HG02973 (cell line): ENCODE data around the gene SPDYE2.
"Not testable (repeated sequence)": the region's sequence is repeated elsewhere in the genome, so short reads cannot be mapped to it uniquely, and the experiment has no call there.

Source experiments
- ATAC-seq: cut with Tn5 transposase; IDR thresholded peaks from one replicate; pipeline ENCODE4 v1.9.1; 2021; ENCODE audit warnings: moderate library complexity; ENCODE audit not compliant: unreplicated experiment

The SPDYE2 gene

DNA sequence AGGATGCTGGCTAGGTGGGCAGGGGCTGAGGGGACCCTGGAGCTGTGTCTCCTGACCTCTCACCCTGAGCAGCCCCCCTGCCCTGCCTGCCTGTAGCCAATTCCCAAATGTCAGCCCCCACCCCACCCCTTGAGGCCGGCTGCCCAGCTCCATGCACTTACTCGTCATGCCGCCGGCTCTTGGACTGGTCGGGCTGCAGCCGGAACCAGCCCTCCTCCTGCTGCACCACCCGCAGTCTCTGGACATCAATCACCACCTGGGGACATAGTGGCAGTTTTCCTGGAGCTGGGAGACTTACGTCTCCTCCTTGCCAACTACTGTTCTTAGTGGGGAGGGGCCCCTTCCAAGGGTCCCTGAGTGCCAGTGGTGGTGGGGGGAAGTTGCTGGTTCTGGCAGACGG, 48.7 kb downstream of the SPDYE2 start:
- not testable (repeated sequence) for ATAC-seq

DNA sequence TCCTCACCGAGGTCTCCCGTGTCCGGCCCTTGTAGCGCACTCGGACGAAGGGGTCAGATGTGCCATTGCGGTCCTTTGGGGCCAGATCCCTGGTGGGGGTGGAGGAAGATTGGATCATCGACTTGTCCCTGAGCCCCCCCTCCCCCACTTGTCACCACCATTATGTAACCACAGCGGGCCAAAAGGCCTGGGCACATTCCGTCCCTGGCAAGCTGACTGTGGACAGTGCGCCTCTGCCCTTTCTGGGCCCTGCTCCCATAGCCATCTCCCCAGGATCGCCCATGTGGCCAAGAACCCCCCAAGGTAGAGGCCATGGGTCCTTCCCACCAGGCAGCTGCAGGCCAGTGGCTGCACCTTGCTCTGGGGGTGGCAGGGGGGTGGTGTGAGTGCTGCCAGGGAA, 51.3 kb downstream of the SPDYE2 start:
- ATAC-seq = not testable (repeated sequence)

DNA sequence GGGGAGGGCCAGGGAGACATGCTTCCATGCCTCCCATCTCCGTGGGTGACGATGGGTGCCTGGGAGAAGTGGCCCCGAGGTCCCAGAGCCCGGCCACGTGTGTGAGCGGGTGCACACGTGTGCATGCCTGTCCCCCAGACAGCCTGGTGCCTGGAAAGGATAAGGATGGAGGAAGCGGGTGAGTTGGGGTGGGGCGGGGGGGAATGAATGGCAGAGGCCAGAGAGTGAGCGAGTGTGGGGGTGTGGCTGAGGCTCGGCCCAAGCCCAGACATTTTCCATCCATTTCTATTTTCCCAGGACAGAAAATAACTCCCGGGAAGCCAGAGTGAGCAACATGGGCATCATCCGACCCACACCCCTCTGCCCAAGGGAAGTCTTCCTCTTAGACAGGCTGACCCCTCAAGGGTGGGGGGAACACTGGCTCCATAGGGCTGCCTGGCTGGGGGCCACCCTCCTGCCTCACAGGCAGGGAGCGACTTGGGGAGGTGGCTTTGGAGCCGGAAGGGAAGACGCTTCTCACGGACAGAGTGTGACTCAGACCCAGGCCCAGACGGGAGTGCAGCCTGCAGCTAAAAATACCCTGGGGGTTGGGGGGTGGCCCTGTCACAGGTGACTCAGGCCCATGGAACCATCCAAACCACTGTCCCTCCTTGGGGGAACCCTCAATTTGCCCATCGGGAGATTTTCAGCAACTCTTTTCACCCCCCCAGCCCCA, 53.6 kb downstream of the SPDYE2 start:
- not testable (repeated sequence) for ATAC-seq

DNA sequence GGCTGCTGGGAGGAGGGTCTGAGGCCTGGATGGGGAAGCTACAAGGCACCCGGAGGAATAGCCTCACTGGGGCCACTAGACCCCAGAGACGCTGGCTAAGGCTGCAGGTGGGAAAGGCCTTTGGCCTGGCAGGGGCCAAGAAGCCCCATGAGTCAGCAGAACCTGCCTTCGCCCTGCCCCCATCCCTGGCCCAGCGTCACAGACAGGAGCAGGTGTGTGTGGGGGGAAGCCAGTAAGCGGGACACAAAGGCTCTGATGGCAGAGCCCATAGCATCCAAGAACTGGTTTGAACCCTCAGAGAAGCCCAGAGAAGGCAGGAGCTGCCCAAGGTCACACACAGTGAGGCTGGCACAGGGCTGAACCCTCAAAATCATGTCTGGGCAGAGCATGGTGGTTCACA, 55.8 kb downstream of the SPDYE2 start:
- ATAC-seq = not testable (repeated sequence)

DNA sequence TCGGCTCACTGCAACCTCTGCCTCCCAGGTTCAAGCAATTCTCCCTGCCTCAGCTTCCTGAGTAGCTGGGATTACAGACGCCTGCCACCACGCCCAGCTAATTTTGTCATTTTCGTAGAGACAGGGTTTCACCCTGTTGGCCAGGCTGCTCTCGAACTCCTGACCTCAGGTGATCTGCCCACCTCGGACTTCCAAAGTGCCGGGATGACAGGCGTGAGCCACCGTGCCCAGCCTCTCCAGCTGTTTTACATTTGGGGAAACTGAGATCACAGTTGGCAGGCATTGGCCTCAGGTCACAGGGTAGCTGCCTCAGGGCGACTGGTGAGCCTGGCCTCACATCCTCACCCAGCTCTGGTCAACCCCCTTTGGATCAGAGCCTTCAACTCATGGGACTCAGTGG, 58.7 kb downstream of the SPDYE2 start:
- ATAC-seq = not testable (repeated sequence)

DNA sequence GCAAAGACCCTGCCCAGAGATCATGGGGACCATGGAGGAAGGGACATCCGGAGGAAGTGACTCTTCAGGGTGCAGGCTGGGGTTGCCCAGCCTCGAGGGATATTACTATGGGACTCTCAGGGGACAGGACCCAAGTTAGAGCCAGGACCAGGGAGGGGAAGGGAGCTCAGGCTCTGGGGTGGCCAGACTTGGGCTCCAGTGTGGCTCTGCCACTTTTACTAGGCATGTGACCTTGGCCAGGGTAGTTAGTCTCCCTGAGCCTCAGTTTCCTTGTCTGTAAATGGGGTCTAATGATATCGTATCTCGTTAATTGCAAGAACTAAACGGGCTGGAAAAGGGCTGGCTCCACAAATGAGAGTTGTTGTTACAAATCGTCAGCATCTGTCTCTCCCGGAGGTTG, 59.4 kb downstream of the SPDYE2 start:
- ATAC-seq = not testable (repeated sequence)

DNA sequence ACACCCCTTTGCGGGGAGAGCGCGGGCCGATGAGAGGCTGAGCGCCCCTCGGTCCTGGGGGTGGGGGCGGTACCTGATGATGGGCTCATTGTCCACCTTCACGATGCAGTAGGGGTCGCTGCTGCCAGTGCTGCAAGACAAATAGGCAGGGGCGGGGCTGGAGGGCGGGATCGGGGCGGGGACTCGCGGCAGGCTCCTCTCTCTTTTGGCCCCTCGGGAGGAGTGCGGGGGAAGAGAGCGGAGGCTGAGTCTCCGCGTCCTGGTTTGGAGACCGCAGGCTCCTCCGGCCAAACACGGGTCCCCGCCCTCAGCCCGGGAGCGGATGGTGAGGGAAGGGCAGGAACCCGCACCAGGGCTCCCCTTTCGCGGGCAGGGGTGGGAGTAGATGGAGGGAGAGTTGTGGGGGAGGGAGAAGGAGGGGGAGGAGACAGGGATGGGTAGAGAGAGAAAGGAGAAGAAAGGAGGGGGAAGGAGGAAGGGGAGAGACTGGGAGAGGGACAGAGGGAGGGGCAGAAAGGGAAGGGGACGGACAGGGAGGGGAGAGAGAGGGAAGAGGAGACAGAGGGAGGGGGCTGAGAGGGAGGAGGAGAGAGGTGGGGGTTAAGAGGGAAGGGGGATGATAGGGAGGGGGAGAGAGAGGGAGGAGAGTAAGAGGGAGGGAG, 60.1 kb downstream of the SPDYE2 start:
- ATAC-seq = peak; percentile 19

DNA sequence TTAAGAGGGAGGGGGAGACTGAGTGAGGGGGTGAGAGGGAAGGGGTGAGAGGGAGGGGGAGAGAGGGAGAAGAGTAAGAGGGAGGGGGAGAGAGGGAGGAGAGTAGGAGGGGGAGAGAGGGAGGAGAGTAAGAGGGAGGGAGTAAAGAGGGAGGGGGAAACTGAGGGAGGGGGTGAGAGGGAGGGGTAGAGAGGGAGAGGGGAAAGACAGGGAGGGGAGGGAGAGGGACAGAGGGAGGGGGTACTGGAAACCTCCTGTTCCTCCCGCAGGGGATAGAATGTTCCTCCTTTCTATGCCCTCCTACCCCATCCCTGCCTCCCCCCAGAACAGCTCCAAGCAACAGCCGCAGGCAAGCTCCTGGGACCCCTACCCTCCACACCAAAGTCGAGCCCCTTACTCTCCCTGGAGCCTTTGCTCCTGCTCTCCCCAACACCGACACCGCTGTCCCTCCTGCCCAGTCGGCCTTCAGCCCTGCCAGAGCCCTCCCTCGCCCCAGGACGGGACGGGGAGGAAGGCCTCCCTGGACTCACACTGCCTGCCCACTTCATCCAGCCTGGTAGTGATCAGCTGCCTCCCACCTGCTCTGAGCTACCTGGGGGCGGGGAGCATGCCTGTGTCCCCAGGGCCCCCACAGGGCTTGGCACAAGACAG, 60.8 kb downstream of the SPDYE2 start:
- not testable (repeated sequence) for ATAC-seq
